GM06990 (cell line): ENCODE results near the gene STX10.
"Not testable (repeated sequence)": the region's sequence is repeated elsewhere in the genome, so short reads cannot be mapped to it uniquely, and the experiment has no call there.

ENCODE experiments used
- DNase-seq: peaks from one replicate; pipeline ENCODE4 v3.0.0-alpha.2; 2011; ENCODE audit not compliant: insufficient read length; ENCODE audit errors: extremely low read depth
- H3K27me3 ChIP-seq: replicated peaks from 2 replicates; pipeline ENCODE4 v1.6.0; 2011; ENCODE audit warnings: low read length; ENCODE audit not compliant: control insufficient read depth, insufficient read depth
- H3K36me3 ChIP-seq: 2 replicates; pipeline ENCODE4 v1.5.1; 2011; ENCODE audit warnings: low read length; ENCODE audit not compliant: control insufficient read depth, insufficient read depth
- H3K4me3 ChIP-seq: replicated peaks from 2 replicates; pipeline ENCODE4 v1.5.1; 2011; ENCODE audit warnings: low read depth, mild to moderate bottlenecking, control low read depth, low read length
- CTCF ChIP-seq: IDR thresholded peaks from 2 replicates; pipeline ENCODE4 v1.5.1; 2011; ENCODE audit warnings: low read length, control low read depth, mild to moderate bottlenecking, inconsistent platforms; ENCODE audit not compliant: insufficient read depth, poor library complexity, severe bottlenecking

STX10 gene

GRCh38 chr19:13187419-13187818 lies 37.2 kb upstream of the STX10 start:
- no peaks in the 10 kb centered on the region for H3K27me3 ChIP-seq
- H3K36me3 ChIP-seq, result no peaks in the 10 kb centered on the region
- no peak overlapping the region for H3K4me3 ChIP-seq
- DNase-seq, result no peak
- no peak for TF ChIP-seq CTCF

- H3K4me3 ChIP-seq, H3K36me3 ChIP-seq, DNase-seq, H3K27me3 ChIP-seq: not testable (repeated sequence)
Observed at GRCh38 chr19:13186688-13187087, 36.5 kb upstream of the STX10 start.

GRCh38 chr19:13185763-13186657 lies 35.8 kb upstream of the STX10 start:
- H3K36me3 ChIP-seq, H3K4me3 ChIP-seq, H3K27me3 ChIP-seq, DNase-seq: not testable (repeated sequence)

- not testable (repeated sequence) for H3K27me3 ChIP-seq, H3K36me3 ChIP-seq, H3K4me3 ChIP-seq, DNase-seq
Observed at GRCh38 chr19:13184926-13185325, 34.8 kb upstream of the STX10 start.

GRCh38 chr19:13181747-13182388 lies 31.7 kb upstream of the STX10 start:
- no peak for TF ChIP-seq CTCF
- H3K4me3 ChIP-seq, result no peak overlapping the region
- DNase-seq, result peak; percentile 67
- no peaks in the 10 kb centered on the region for H3K27me3 ChIP-seq
- no peaks in the 10 kb centered on the region for H3K36me3 ChIP-seq

- DNase-seq, H3K4me3 ChIP-seq, H3K36me3 ChIP-seq, H3K27me3 ChIP-seq: not testable (repeated sequence)
Observed at GRCh38 chr19:13178291-13178690, 28.1 kb upstream of the STX10 start.

- not testable (repeated sequence) for H3K4me3 ChIP-seq, H3K36me3 ChIP-seq, DNase-seq, H3K27me3 ChIP-seq
Observed at GRCh38 chr19:13177584-13177983, 27.4 kb upstream of the STX10 start.

- no peak for TF ChIP-seq CTCF
- Histone ChIP-seq H3K4me3 (no peak overlapping the region), H3K36me3 (no peaks in the 10 kb centered on the region), H3K27me3 (no peaks in the 10 kb centered on the region)
- no peak for DNase-seq
Observed at GRCh38 chr19:13176345-13176744, 26.2 kb upstream of the STX10 start.
